Keratinocyte (primary cell): ENCODE results near the gene POMT1. TPM values are rescaled to one million over a fixed set of nuclear protein-coding genes. Genes with fewer than 3 reads are reported as not detected.

Source experiments
- DNase-seq: peaks from one replicate; pipeline ENCODE4 v3.0.0-alpha.2; 2011; ENCODE audit warnings: low read depth, missing footprints, low spot score
- FAIRE-seq: peaks from 2 replicates; lab custom pipeline; 2011; peaks lifted over from hg19 to GRCh38; lab: Jason Lieb, UNC
- H2AFZ ChIP-seq: 2 replicates; pipeline ENCODE4 v1.6.0; 2012; ENCODE audit warnings: low read length, control low read depth, inconsistent platforms; ENCODE audit not compliant: control insufficient read depth
- H3K27ac ChIP-seq: 2 replicates; pipeline ENCODE4 v1.5.1; 2011; ENCODE audit warnings: low read length; ENCODE audit not compliant: control insufficient read depth, insufficient read depth
- H3K27me3 ChIP-seq: 3 replicates; pipeline ENCODE4 v1.6.0; 2011; ENCODE audit warnings: low read length; ENCODE audit not compliant: control insufficient read depth, insufficient read depth; ENCODE audit errors: extremely low read depth
- H3K36me3 ChIP-seq, 2 experiments: 2 replicates in 1 of 2; 3 replicates in 1 of 2; pipeline ENCODE4 v1.5.1; 2011; ENCODE audit warnings: low read length in 2 of 2, mild to moderate bottlenecking in 1 of 2; ENCODE audit not compliant: control insufficient read depth in 2 of 2, insufficient read depth in 2 of 2; ENCODE audit errors: extremely low read depth in 1 of 2
- H3K4me1 ChIP-seq: 3 replicates; pipeline ENCODE4 v1.5.1; 2011; ENCODE audit warnings: low read length; ENCODE audit not compliant: control insufficient read depth, insufficient read depth; ENCODE audit errors: extremely low read depth
- H3K4me2 ChIP-seq: 3 replicates; pipeline ENCODE4 v1.6.0; 2011; ENCODE audit warnings: low read depth, low read length; ENCODE audit not compliant: control insufficient read depth, insufficient read depth; ENCODE audit errors: extremely low read depth
- H3K4me3 ChIP-seq, 3 experiments: fragments of 200-600 bp in 1 of 3; sonication (generic) in 1 of 3; 2 replicates in 2 of 3; 3 replicates in 1 of 3; pipeline ENCODE4 v1.5.1; 2011 to 2016; ENCODE audit warnings: low read length in 3 of 3, mild to moderate bottlenecking in 3 of 3, control low read depth in 2 of 3, inconsistent platforms in 1 of 3, low read depth in 1 of 3, mixed read lengths in 1 of 3, mixed run types in 1 of 3, moderate library complexity in 1 of 3; ENCODE audit not compliant: control insufficient read depth in 2 of 3, insufficient read depth in 2 of 3; ENCODE audit errors: extremely low read depth in 1 of 3
- H3K79me2 ChIP-seq: 2 replicates; pipeline ENCODE4 v1.6.0; 2012; ENCODE audit warnings: low read length; ENCODE audit not compliant: control insufficient read depth, insufficient read depth
- H3K9ac ChIP-seq: 3 replicates; pipeline ENCODE4 v1.6.0; 2011; ENCODE audit warnings: low read length; ENCODE audit not compliant: control insufficient read depth, insufficient read depth; ENCODE audit errors: extremely low read depth
- H3K9me1 ChIP-seq: 3 replicates; pipeline ENCODE4 v1.6.0; 2011; ENCODE audit warnings: low read length; ENCODE audit not compliant: control insufficient read depth, insufficient read depth; ENCODE audit errors: extremely low read depth
- H3K9me3 ChIP-seq: 2 replicates; pipeline ENCODE4 v1.5.1; 2012; ENCODE audit warnings: low read depth, low read length; ENCODE audit not compliant: control insufficient read depth
- H4K20me1 ChIP-seq: 3 replicates; pipeline ENCODE4 v1.6.0; 2011; ENCODE audit warnings: low read length; ENCODE audit not compliant: control insufficient read depth, insufficient read depth; ENCODE audit errors: extremely low read depth
- CTCF ChIP-seq, 3 experiments: IDR thresholded peaks in 1 of 3; conservative IDR thresholded peaks in 1 of 3; optimal IDR thresholded peaks in 1 of 3; 2 replicates in 2 of 3; 3 replicates in 1 of 3; pipeline versions ENCODE3 to v1.5.1; 2011; ENCODE audit warnings: low read length in 3 of 3, mild to moderate bottlenecking in 3 of 3, moderate library complexity in 2 of 3, control low read depth in 1 of 3, inconsistent platforms in 1 of 3; ENCODE audit not compliant: insufficient read depth in 2 of 3; ENCODE audit errors: extremely low read depth in 1 of 3
- EZH2 ChIP-seq: IDR thresholded peaks from one replicate; pipeline ENCODE4 v1.6.1; 2012; ENCODE audit warnings: inconsistent platforms, mild to moderate bottlenecking, low read length, moderate library complexity
- dilution Hi-C: fragments of 300-500 bp; cut with MboI; formaldehyde crosslinking; loops from one replicate; pipeline ENCODE4 v1.7.0; 2020; ENCODE audit warnings: low sequenced_read_pairs; ENCODE audit not compliant: extremely low pct_ligation_motif_present
- polyA plus RNA-seq, 5 experiments: library from polyadenylated mRNA; depleted of rRNA in 3 of 5; stranded (reverse) in 3 of 5; stranded (forward) in 1 of 5; unstranded in 1 of 5; fragments of >200 nt; gene quantifications; 1 replicate in 1 of 5; 2 replicates in 3 of 5; 3 replicates in 1 of 5; pipeline versions ENCODE4 v1.2.1 to v1.2.3, GENCODE V29; 2011 to 2012; ENCODE audit warnings: missing spikeins in 2 of 5, low read depth in 1 of 5, low replicate concordance in 1 of 5

POMT1 gene
- polyA plus RNA-seq, 1 donor (not counting 4 experiments of a cell fraction or from before 2014, with no cell fraction given), result 10.3 TPM

- H3K4me1 ChIP-seq, result no peaks in the 10 kb centered on the region
- no peak for TF ChIP-seq CTCF (optimal IDR thresholded peaks at IDR 0.05 in 1 of 3, IDR thresholded peaks at IDR 0.05 in 1 of 3, conservative IDR thresholded peaks at IDR 0.05 in 1 of 3; ENCODE audit: extremely low read depth in 1 of 3, insufficient read depth in 2 of 3, low read length in 3 of 3)
- TF ChIP-seq EZH2, result no peak
- no peak for DNase-seq
Observed at GRCh38 chr9:131461166-131461565, 41.6 kb upstream of the POMT1 start.

GRCh38 chr9:131464354-131465000 lies 38.2 kb upstream of the POMT1 start:
- peaks cover 45 to 58% of the 10 kb centered on the region in 2 experiments for H3K36me3 ChIP-seq
- FAIRE-seq (no peak), DNase-seq (no peak)
- dilution Hi-C loops, result no loop called here
- no peak overlapping the region for H3K4me3 ChIP-seq
- H3K27me3 ChIP-seq, result no peaks in the 10 kb centered on the region
- H3K27ac ChIP-seq, result no peak overlapping the region
- H2AFZ ChIP-seq, result no peak overlapping the region
- no peaks in the 10 kb centered on the region for H3K9me1 ChIP-seq
- H3K4me2 ChIP-seq, result no peak overlapping the region
- H3K79me2 ChIP-seq, result peaks cover 26% of the 10 kb centered on the region
- TF ChIP-seq EZH2, result no peak
- TF ChIP-seq CTCF (optimal IDR thresholded peaks at IDR 0.05 in 1 of 3, IDR thresholded peaks at IDR 0.05 in 1 of 3, conservative IDR thresholded peaks at IDR 0.05 in 1 of 3; ENCODE audit: extremely low read depth in 1 of 3, insufficient read depth in 2 of 3, low read length in 3 of 3), result no peak
- H3K9me3 ChIP-seq, result no peaks in the 10 kb centered on the region
- no peaks in the 10 kb centered on the region for H4K20me1 ChIP-seq
- H3K4me1 ChIP-seq, result no peaks in the 10 kb centered on the region
- H3K9ac ChIP-seq, result no peak overlapping the region

More at GRCh38 chr9:131461166-131461565, 41.6 kb upstream of the POMT1 start:
- Histone ChIP-seq H2AFZ (no peak overlapping the region), H3K9me1 (no peaks in the 10 kb centered on the region), H3K27me3 (no peaks in the 10 kb centered on the region), H4K20me1 (no peaks in the 10 kb centered on the region), H3K36me3 (peaks cover 44 to 59% of the 10 kb centered on the region in 2 experiments), H3K27ac (no peak overlapping the region), H3K79me2 (peaks cover 19% of the 10 kb centered on the region), H3K4me2 (no peak overlapping the region), H3K9ac (no peak overlapping the region), H3K9me3 (no peaks in the 10 kb centered on the region), H3K4me3 (no peak overlapping the region)
- dilution Hi-C loops, result no loop called here
- no peak for FAIRE-seq
